Psoas muscle (tissue), 8 donors: ENCODE measurements around the gene KBTBD4. TPM values are rescaled to one million over a fixed set of nuclear protein-coding genes. Genes with fewer than 3 reads are reported as not detected.

Source experiments
- ATAC-seq, 4 donors: fragments of 200-7000 bp; cut with Tn5 transposase; one replicate each; pipeline ENCODE4 v1.9.1; 2020; ENCODE audit warnings: moderate library complexity in 3 of 4, mild to moderate bottlenecking in 2 of 4
- DNase-seq, 2 donors: peaks; one replicate each; pipeline ENCODE4 v3.0.0-alpha.2; 2020
- H3K27ac ChIP-seq: fragments of 200-600 bp; one replicate; pipeline ENCODE4 v1.8.0; 2022
- H3K27me3 ChIP-seq, 3 donors: fragments of 200-600 bp in 1 of 3; one replicate each; pipeline versions ENCODE4 v1.6.1 to v1.8.0; 2013 to 2022; ENCODE audit warnings: low read length in 2 of 3, mild to moderate bottlenecking in 2 of 3, moderate library complexity in 1 of 3; ENCODE audit not compliant: insufficient read depth in 3 of 3
- H3K36me3 ChIP-seq, 2 donors: fragments of 200-600 bp in 1 of 2; one replicate each; pipeline versions ENCODE4 v1.6.1 to v1.8.0; 2013 to 2022; ENCODE audit warnings: low read depth in 1 of 2, mild to moderate bottlenecking in 1 of 2, moderate library complexity in 1 of 2; ENCODE audit not compliant: insufficient read depth in 1 of 2
- H3K4me1 ChIP-seq: fragments of 200-600 bp; one replicate; pipeline ENCODE4 v1.8.0; 2022
- H3K4me3 ChIP-seq: fragments of 200-600 bp; one replicate; pipeline ENCODE4 v1.8.0; 2022; ENCODE audit warnings: mild to moderate bottlenecking
- H3K9me3 ChIP-seq: fragments of 200-600 bp; one replicate; pipeline ENCODE4 v1.8.0; 2022
- WGBS, 3 donors: extraction: QIAGEN DNeasy Blood & Tissue Kit; methylation state at CpG; one replicate each; pipeline versions ENCODE4 v1.1.6 to v1.1.7; 2013; 5-methylcytosine and 5-hydroxymethylcytosine counted together
- intact Hi-C, 2 donors: fragments of 100-400 bp; cut with DNase I; formaldehyde crosslinking; loops; one replicate each; pipeline versions ENCODE4 v1.11.0 to v1.14.2; 2022
- polyA plus RNA-seq, 3 donors: library from polyadenylated mRNA; stranded (reverse); fragments of 200-250 nt; gene quantifications; one replicate each; pipeline ENCODE4 v1.2.3, GENCODE V29; 2013
- total RNA-seq, 4 donors: library from RNA; stranded (reverse); fragmentation: NEBNext Ultra II Directional in 2 of 4; extraction: Animal tissue kit (Norgen Biotek cat#: 25700) in 2 of 4; gene quantifications; one replicate each; pipeline versions ENCODE4 v1.2.1 to v1.2.4, GENCODE V29; 2021 to 2023
- TF ChIP-seq, protein P1 (sequence below): fragments of 200-600 bp; IDR thresholded peaks from one replicate; pipeline ENCODE4 v1.8.0; 2022; ENCODE audit warnings: antibody characterized with exemption
- donor health status: healthy with polysubstance abuse.
- donor health status: DM: no; HTN: no; CAD: no; lungs with moderate emphysema.
- donor health status: Bipolar disorder and iron deficiency.
- donor health status: healthy.
- donor health status: DM: yes; HTN: yes; CAD: no.
- donor health status: DM: no; HTN: no; CAD: no.
- donor health status: DM: no; HTN: no; CAD: no.
- donor health status: DM: yes; HTN: yes; CAD: no.

Gene KBTBD4
- total and polyA plus RNA-seq, 7 donors = 12.0 to 23.1 (median 17.9) TPM

DNA sequence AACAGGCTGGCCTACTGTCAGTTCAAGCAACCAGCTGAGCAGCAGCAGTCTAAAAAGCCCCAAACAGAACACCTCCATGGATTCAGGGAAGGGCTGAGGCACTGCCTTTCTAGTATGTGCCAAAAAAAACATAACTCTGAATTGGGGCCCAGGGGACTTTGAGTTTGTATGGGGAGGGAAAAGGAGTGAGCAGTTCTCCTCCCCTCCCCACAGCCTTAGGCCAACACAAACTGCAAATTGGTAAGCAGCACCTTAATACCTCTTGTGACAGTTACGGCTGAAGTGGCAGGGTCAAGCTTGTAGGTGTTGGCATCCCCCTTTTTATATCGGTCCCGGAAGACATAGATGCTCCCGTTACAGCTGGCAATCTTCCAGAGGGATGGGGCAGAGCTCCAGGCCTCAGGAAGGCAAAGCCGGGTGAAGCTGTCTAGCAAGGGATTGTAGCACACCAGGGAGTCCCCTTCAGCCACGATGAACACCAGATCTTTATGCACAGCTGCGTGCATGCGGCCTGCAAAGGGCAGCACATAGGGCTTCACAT lies 6.0 kb downstream of the KBTBD4 start:
- no peak overlapping the region for H3K27ac ChIP-seq
- H3K27me3 ChIP-seq = no peaks in the 10 kb centered on the region
- intact Hi-C loops = no loop called here
- WGBS, 3 donors = 21 to 34% (median 22%) methylated on average over 8 of the region's 8 CpGs
- ATAC-seq = peak in 3 of 4 donors; percentile 19 to 57 (median 34)
- H3K9me3 ChIP-seq = no peaks in the 10 kb centered on the region
- peaks cover 2 to 95% of the 10 kb centered on the region in 2 donors for H3K36me3 ChIP-seq
- no peak overlapping the region for H3K4me3 ChIP-seq
- peaks cover 28% of the 10 kb centered on the region for H3K4me1 ChIP-seq
- DNase-seq = peak in 1 of 2 donors; percentile 32
- TF ChIP-seq, protein P1, sequence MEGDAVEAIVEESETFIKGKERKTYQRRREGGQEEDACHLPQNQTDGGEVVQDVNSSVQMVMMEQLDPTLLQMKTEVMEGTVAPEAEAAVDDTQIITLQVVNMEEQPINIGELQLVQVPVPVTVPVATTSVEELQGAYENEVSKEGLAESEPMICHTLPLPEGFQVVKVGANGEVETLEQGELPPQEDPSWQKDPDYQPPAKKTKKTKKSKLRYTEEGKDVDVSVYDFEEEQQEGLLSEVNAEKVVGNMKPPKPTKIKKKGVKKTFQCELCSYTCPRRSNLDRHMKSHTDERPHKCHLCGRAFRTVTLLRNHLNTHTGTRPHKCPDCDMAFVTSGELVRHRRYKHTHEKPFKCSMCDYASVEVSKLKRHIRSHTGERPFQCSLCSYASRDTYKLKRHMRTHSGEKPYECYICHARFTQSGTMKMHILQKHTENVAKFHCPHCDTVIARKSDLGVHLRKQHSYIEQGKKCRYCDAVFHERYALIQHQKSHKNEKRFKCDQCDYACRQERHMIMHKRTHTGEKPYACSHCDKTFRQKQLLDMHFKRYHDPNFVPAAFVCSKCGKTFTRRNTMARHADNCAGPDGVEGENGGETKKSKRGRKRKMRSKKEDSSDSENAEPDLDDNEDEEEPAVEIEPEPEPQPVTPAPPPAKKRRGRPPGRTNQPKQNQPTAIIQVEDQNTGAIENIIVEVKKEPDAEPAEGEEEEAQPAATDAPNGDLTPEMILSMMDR = no peak

DNA sequence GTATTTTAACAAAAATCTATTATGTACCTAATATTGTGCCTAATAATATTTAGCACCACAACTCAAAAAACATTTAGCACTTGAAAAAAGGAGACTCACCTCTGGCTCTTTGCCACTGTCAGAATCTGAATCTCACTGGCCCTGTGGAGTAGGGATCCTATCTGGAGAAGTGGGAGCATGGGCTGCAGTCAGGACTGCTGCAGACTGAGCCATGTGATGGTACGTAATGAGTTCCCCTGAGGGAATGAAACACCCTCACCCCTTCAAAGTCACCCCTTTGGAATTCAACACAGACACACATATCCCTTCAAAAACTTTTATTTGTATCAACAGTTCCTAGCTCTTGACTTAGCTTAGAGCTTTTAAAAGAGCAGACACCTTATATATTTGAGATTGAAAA lies 6.9 kb downstream of the KBTBD4 start:
- H3K4me3 ChIP-seq = no peak overlapping the region
- 65 to 73% (median 67%) methylated on average over 1 of the region's 1 CpG for WGBS, 3 donors
- no peak overlapping the region for H3K27ac ChIP-seq
- no peaks in the 10 kb centered on the region for H3K9me3 ChIP-seq
- intact Hi-C loops = no loop called here
- peaks cover 2 to 86% of the 10 kb centered on the region in 2 donors for H3K36me3 ChIP-seq
- peaks cover 19% of the 10 kb centered on the region for H3K4me1 ChIP-seq
- no peaks in the 10 kb centered on the region for H3K27me3 ChIP-seq
- TF ChIP-seq, protein P1 = no peak
- no peak for ATAC-seq
- DNase-seq = no peak

DNA sequence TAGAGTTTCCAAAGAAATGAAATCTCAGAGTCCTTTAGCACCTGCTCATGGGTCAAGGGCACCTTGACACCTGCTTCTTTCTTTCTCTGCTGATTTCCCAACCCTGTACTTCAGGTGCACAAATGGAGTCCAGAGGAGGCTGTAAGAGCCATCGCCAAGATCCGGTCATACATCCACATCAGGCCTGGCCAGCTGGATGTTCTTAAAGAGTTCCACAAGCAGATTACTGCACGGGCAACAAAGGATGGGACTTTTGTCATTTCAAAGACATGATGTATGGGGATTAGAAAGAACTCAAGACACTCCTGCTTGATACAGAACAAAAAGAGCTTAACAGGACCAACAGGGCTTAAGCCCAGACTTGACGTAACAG lies 7.4 kb downstream of the KBTBD4 start:
- H3K27ac ChIP-seq = no peak overlapping the region

DNA sequence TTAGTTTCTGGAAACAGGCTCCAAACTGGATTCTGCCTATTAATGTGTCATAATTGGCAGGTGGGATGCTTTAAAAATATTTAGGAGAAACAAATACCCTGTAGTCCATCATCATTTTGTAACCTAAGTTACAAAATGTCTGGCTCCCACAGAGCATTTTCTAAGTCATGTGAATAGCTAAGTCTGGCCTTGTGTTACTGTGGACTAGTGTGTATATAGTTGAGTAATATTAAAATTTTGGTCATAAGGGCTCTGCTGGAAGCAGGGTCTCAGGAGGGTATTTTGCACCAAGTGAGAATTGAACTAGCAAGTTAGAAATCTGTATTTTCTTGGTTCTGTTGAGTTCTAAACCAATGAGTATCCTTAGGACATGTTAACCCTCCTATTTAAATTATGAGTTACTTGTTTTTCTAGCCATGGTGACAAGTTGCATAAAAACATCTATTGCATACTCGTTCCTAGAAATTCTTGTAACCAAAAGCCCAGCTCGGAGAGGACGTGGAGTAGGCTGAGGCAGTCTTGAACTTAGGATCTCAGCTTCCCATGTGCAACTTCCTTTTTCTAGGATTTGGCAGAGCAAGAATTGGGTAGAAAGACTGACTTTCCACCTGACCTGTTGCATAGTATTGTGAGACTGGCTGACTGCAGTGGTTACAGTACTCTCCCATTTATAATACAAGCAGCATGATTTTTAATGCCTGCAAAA lies 8.0 kb downstream of the KBTBD4 start:
- H3K36me3 ChIP-seq = peaks cover 2 to 76% of the 10 kb centered on the region in 2 donors
- intact Hi-C loops = no loop called here
- no peak overlapping the region for H3K4me3 ChIP-seq
- no peaks in the 10 kb centered on the region for H3K9me3 ChIP-seq
- ATAC-seq = no peak
- no peak for DNase-seq
- TF ChIP-seq, protein P1 = no peak
- H3K4me1 ChIP-seq = peaks cover 20% of the 10 kb centered on the region
- 80 to 83% (median 81%) methylated on average over 3 of the region's 3 CpGs for WGBS, 3 donors
- no peaks in the 10 kb centered on the region for H3K27me3 ChIP-seq
- no peak overlapping the region for H3K27ac ChIP-seq

More for the DNA sequence above, 7.4 kb downstream of the KBTBD4 start:
- DNase-seq (no peak), ATAC-seq (no peak)
- Histone ChIP-seq H3K4me1 (peaks cover 17% of the 10 kb centered on the region), H3K36me3 (peaks cover 2 to 81% of the 10 kb centered on the region in 2 donors), H3K4me3 (no peak overlapping the region), H3K27me3 (no peaks in the 10 kb centered on the region), H3K9me3 (no peaks in the 10 kb centered on the region)
- intact Hi-C loops = no loop called here
- TF ChIP-seq, protein P1 = no peak
- 70 to 81% (median 74%) methylated on average over 4 of the region's 4 CpGs for WGBS, 3 donors
